Stimulated activated naive CD8-positive, alpha-beta T cell treated with anti-CD3 and anti-CD28 coated beads, Interleukin-15, Interleukin-2, amounts not matched to agents 100 U/mL and 50 U/mL, for 24 hours (primary cell): ENCODE results near the gene RIPPLY2.
A peak's percentile ranks its signal among the peaks of the same experiment; 100 is the strongest.
"Not testable (repeated sequence)": the region's sequence is repeated elsewhere in the genome, so short reads cannot be mapped to it uniquely, and the experiment has no call there.

Experiments
- ATAC-seq: fragments of 150-1000 bp; cut with Tn5 transposase; one replicate; pipeline ENCODE4 v1.10.0; 2021
- DNase-seq: peaks from one replicate; pipeline ENCODE4 v3.0.0; 2021

Gene RIPPLY2

DNA sequence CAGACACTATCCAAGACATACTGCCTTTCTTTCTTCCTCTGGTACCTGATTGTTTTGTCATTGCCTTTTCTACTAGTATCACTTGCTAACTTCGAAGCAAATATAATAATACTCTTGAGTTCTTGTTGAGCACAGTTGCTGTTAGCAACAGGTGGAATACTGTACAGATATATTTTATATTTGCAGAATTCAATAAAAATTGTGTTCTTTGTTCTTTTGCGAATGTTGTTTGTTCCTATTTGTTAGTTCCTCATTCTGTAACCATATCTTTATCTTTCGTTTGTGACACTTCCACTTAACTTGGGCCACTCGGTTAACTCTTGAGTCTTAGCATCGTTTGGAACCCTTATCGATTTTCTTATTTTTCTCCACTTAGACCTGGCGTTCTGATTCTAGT lies 7.2 kb downstream of the RIPPLY2 start:
- no peak for DNase-seq
- ATAC-seq, result no peak

DNA sequence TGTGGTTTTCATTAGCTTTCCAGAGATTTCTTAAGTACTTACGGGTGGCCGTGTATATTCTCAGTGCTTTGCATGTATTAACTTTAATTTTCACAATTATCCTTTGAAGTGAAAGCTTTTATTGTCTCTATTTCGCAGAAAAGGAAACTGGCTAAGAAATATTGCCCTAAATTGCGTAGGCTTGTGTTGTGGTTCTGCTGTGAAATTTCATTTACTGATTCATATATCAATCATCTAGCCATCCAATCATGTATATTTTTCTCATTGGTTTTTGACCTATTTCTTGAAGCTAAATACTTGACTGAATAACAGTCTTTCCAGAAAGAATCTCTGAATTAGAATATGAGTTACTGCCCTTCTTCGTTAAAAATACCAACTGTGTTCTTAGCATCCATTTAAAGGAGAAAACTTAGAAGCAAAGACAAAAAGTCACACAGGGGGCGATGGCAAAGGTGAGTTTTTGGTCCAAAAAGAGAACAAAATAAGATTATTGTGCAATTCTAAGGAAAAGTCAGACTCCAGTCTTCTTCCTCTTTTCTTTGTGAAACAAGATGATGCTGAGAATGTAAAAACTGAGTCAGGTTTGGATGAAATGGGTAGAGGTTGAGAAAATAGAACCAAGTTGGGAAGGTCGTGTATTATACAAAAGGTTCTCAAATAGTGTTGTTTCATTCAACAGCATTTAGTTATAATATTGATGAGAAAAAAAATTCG lies 7.8 kb downstream of the RIPPLY2 start:
- DNase-seq (no peak), ATAC-seq (no peak)

DNA sequence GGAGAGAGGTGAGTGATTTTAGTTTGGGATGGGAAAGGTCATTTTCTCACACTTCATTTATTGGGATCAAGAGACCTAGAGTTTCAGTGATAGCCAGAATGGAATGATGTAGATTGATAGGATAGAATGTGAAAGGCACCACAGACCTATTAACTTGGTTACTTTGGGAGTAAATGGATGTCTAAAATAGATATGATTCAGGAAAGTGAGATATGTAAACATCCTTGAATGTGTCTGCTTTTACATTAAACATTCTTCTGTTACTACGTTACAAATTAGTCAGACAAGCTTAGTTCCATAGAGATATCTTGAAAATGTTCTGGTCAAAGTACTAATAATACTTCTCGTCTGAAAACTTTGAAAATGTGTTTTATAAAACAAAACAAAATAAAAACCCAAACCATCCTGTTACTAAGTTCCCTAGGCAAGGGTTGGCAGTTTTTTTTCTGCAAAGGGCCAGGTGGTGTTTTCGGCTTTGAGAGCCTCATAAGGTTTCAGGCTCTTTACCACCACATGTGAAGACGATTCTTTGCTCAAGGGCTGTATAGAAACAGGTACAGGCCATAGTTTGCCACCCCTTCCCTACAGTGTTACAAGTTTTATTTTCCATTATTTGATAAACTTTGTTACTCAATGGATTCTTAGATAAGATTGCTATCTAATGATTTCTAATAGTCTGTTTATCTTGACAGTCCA lies 9.8 kb downstream of the RIPPLY2 start:
- no peak for DNase-seq
- ATAC-seq, result no peak

DNA sequence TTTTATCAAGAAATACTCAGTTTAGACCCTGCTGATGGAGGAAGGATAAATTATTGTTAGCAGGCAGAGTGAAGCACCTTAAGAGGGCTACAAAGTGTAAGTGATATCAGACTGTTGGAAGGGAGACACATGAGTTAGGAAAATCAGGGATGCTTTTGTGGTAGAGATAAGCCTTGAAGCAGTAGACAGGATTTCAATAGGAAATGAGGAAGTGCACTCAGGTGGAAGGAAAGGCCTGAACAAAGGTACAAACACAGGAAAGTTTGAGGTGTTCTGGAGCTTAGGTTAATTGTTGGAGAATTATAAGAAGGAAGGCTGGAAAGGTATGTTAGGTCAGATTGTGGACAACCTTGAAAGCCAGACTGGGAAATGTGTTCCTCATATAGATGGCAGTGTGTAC lies 13.9 kb downstream of the RIPPLY2 start:
- DNase-seq (no peak), ATAC-seq (no peak)

DNA sequence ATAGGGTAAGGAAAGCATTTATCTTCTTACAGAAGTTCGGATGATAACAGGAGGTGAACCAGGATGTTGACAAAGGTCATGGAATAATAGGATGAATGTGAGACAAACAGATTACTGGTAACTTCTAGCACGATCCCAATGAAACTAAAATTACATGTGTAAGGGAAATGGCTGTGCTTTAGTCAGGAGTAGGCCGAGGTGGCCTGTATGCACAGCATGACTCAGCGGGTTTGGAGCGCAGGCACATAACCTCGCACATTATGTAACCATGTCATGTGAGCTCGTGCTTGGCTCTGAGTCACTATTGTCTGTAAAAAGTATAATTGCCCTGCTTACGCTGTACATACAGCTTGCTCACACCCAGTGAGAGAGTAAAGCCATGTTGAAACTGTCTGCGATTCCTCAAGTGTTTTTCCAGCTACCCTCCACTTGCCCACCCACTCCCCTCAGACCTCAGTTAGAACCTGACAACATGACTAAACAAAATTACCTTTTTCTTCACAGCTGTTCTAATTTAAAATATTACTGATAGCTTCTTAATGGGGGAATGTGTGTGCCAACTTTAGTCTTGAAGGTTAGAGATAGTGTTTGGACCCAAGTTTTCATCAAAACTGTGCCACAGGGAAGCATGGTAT lies 14.5 kb downstream of the RIPPLY2 start:
- no peak for ATAC-seq
- peak; percentile 19 for DNase-seq

DNA sequence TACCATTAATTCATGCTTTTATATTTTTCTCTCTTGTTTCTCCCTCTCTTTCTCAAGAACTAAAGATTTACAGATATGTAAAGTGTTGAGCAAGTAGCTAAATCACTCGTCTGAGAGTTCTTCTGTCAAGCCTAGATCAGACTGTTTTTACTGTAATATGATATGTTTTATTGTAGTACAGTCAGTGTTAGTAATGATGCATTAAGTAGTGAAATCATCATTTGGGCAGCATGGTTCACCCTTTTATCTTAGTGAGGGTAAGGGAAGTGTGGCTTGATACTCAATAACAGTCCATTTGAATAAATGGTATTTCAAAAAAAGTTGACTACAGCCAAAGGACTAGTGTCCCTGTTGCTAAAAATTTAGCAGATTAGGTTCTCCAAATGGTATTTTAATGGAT lies 15.5 kb downstream of the RIPPLY2 start:
- DNase-seq, result no peak
- ATAC-seq, result no peak

DNA sequence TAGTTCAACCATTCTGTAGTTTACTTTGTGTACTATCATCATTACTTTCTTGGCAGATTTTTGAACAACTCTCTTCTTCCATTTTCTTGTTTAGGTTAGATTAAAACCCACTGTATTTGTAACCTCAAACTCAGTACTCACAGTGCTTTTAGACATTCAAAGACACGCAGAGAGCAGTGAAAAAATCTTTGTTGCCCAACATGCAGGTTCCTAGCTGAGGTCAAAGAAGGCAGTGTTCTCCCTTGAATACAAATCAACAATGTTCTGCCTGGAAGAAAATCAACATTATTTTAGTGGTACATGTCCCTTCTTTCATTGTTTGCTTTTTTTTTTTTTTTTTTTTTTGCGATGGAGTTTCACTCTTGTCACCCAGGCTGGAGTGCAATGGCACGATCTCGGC lies 17.5 kb downstream of the RIPPLY2 start:
- ATAC-seq, result no peak

DNA sequence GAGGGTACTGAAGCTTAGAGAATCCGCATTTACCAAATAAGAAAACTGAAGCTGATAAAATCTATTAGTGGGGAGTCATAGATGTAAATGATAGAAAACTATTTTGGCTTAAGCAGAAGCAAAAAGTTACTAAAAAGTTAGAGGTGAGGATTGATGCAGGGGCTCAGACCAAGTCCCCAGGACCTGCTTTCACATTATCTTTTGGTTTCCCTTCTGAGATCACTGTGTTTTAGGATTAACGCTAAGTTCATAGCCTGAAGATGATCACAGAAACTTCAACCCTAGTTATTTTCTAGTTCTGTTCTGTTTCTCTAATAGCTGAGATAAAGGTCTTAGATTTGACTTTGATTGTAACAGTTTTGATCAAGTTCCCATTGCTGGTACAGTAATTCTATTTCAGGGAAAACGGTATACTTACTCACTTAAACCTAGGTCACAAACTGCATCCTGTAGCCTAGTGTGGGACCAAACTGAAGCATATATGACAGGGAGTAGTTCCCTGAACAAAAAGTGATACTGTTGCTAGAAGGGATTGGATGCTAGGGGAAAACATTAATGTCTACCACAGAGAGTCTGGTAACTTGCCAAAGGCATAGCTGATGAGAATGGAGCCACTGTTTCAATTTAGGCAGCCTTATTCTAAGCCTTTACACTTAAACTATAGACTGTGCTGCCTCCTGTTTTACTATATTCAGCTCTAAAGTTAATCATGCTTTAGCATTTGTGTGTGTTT lies 19.4 kb downstream of the RIPPLY2 start:
- DNase-seq, result no peak
- ATAC-seq, result no peak

More for the DNA sequence above, 17.5 kb downstream of the RIPPLY2 start:
- no peak for DNase-seq

DNA sequence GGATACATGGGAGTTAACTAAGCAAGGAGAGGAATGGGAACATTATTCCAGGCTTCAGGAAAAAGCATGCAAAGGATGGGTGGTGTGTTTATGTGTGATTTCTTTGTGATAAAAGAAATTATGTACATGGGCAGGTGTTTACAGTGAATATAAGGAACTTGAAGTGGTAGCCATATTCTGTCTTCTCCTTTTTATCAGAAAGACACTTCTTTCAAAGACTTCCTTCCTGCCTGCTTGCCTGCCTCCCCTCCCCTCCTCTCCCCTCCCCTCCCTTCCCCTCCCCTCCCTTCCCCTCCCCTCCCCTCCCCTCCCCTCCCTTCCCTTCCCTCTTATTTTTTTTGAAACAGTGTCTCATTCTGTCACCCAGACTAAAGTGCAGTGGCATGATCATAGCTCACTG lies 20.7 kb downstream of the RIPPLY2 start:
- DNase-seq (no peak), ATAC-seq (no peak)

DNA sequence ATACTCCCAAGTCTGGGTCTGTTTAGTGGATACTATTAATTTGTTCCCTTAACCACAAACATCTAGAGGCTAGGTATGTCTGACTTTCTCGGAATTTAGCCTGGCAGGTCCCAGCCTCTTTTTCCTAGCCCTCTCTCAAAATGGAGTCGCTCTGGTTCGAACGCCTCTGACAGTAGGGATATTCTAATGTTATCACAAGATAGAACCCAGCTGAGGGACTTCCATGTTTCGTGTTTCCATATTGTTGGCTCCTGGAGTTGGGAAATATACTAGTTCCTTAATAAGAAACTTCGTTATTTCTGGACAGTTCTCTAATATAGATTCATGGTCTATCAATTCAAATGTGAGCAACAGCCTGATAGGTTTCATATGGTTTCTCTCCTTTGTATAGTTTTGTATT lies 22.7 kb downstream of the RIPPLY2 start:
- no peak for ATAC-seq
- DNase-seq, result no peak

DNA sequence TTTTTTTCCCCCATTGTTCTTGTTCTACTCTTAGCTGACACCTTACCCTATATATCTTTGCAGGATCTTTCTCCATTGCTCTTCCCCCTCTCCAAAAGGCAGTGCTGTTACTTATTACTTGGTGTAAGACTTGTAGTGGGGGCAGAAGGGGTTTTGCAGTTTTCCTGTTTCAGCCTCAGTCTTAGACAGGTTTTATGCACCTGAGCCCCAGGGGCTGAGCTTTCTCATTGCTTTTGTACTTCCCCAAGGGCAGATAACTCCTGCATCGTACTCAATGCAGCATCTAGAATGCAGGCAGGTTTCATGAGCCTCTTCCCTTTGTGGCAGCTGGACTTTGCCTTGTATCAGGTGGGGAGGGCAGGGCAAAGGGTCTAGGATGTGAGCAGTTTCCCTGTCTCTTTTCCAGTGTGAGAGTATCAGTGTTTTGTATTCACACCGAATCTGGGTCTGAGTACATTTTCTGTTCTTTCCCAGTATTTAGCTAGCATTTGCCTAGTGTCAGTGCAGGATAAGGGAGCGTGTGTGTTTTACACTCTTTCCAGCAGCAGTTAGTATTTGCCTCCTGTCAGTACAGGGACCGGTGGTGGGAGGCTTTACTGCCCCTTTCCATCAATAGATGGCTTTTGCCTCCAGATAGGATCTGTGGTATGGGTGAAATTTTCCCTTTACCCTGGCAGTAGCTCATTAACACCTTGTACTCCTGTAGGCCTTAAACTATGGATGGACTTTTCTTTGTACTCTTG lies 25.9 kb downstream of the RIPPLY2 start:
- ATAC-seq (no peak), DNase-seq (no peak)

DNA sequence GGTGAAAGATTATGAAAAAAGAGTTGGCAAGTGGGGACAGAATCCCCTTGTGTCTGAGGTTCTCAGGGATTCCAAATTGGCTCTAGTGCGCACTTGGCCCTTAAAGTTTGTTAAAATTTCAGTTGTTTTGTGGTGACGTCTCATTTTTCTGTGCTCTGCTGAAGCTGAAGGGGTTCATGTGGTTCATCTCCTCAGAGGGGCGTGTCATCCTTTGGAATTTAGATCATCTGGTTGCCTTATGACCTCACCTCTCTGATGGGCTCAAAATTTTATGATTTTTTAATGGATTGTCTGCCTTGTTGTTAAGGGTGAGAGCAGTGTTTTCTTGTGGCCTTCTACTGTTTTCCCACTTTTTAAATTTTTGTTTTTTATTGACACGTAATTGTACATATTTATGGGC lies 26.6 kb downstream of the RIPPLY2 start:
- ATAC-seq, result no peak

DNA sequence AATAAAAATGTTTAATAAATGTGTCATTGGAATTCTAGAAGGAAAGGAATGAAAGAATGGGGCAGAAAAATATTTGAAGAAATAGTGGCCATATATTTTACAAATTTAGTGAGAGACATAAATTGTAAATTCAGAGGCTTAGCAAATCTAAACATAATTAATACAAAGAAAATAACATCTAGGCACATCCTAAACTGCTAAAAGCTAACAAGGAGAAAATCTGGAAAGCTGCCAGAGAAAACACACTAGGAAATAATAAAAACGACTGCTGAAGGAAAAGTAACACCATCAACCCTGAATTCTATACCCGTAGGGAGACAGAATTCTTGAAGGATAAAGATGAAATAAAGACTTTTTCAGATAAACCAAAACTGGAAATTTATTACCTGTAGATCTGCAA lies 30.1 kb downstream of the RIPPLY2 start:
- no peak for ATAC-seq
- DNase-seq, result no peak

More for the DNA sequence above, 26.6 kb downstream of the RIPPLY2 start:
- no peak for DNase-seq

DNA sequence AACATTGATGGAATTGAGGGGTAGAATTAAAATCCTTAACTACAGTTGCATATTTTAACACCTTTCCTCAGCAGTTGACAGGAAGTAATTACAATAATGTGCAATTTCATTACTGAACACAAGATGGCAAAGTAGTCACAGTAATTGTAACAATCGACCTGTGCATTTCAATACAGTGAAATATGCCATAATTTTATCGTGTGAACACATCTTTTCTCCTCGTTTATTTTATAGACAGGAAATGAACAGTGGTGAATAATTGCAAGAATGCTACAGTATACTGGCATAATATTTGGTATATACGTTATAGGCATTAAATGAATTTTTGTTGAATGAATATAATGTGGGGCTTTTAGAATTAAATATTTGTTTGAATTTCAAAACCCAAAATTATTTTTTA lies 31.4 kb downstream of the RIPPLY2 start:
- ATAC-seq (peak; percentile 52), DNase-seq (no peak)

DNA sequence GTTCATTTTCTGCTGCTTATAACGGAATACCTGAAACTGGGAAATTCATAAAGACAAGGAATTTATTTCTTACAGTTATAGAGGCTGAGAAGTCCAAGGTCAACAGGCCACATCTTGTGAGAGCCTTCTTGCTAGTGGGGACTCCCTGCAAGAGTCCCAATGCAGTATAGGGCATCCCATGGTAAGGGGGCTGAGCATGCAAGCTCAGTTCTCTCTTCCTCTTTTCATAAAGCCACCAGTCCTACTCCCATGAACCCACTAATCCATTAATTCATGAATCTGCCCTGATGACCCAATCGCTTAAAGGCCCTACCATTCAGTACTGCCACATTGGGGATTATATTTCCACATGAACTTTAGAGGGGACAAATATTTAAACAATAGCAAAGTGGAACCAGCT lies 32.8 kb downstream of the RIPPLY2 start:
- no peak for DNase-seq
- no peak for ATAC-seq

DNA sequence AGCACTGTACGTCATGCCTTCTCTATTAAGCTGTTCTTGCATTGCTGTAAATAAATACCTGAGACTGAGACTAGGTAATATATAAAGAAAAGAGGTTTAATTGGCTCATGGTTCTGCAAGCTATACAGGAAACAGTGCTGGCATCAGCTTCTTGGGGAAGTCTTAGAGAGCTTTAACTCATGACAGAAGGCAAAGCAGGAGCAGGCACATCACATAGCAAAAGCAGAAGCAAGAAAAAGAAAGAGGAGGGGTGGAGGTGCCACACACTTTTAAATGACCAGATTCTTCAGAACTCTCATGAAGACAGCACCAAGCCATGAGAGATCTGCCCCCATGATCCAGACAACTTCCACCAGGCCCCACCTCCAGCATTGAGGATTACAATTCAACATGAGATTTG lies 36.5 kb downstream of the RIPPLY2 start:
- ATAC-seq, result no peak
- DNase-seq, result no peak

DNA sequence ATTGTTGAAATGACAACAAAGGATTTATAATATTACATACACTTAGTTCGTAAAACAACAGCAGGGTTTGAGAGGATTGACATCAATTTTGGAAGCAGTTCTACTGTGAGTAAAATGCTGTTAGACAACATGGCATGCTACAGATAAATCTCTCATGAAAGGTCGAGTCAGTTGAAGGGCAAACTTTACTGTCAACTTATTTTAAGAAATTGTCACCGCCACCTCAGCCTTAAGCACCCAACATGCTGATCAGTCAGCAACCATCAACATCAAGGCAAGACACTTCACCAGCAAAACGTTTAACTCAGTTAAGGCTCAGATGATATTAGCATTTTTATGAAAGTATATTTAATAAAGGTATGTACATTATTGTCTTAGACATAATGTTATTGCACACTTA lies 37.4 kb downstream of the RIPPLY2 start:
- ATAC-seq (no peak), DNase-seq (no peak)

DNA sequence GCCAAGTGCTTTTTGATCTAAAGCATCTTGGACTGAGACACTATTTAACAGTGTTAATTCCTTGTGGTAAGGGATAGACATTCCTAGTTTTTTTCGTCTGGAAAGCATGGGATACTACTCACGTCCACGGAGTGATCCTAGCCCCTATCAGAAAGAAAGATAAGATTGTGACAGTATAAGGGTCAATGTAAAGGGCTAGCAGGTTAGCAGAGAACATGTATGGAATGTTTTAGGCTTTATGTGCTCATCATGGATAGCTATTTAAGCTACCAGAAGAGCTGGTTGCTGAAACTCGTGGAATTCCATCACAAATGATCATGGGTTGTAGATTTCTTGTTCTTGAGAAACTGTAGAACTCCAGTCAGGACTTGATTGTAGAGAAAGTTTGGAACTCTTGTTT lies 38.4 kb downstream of the RIPPLY2 start:
- no peak for ATAC-seq
- DNase-seq, result no peak

DNA sequence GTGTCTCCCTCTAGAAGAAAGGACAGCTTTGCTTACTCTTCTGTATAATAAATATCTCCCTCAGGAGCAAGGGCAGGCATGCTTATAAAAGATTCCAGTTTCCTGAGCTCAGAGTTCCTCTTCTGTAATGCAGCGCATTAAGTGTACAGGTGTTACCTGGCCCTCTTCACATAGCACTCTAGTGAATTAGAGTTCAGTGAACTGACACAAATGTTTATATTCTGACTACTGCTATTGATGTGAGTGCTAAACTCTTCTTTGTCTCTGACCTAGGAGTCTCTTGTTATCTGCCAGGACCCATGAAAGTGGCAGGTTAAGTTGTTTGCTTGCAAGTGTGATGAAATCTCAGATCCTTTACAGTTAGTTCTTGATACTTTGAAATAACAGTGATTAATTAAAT lies 39.9 kb downstream of the RIPPLY2 start:
- DNase-seq, result no peak
- no peak for ATAC-seq

DNA sequence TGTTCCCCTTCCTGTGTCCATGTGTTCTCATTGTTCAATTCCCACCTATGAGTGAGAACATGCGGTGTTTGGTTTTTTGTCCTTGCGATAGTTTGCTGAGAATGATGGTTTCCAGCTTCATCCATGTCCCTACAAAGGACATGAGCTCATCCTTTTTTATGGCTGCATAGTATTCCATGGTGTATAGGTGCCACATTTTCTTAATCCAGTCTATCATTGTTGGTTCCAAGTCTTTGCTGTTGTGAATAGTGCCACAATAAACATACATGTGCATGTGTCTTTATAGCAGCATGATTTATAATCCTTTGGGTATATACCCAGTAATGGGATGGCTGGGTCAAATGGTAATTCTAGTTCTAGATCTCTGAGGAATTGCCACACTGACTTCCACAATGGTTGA lies 43.9 kb downstream of the RIPPLY2 start:
- ATAC-seq, DNase-seq: not testable (repeated sequence)

DNA sequence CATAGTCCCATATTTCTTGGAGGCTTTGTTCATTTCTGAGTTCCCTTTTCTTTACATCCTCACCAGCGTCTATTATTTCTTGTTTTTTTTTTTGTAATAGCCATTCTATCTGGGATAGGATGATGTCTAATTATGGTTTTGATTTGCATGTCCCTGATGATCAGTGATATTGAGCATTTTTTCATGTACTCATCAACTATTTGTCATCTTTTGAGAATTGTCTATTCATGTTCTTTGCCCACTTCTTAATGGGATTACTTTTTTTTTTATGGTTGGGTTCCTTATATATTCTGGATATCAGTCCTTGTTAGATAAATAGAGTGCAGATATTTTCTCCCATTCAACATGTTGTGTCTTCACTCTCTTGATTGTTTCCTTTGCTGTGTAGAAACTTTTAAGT lies 48.5 kb downstream of the RIPPLY2 start:
- no peak for ATAC-seq
- no peak for DNase-seq

DNA sequence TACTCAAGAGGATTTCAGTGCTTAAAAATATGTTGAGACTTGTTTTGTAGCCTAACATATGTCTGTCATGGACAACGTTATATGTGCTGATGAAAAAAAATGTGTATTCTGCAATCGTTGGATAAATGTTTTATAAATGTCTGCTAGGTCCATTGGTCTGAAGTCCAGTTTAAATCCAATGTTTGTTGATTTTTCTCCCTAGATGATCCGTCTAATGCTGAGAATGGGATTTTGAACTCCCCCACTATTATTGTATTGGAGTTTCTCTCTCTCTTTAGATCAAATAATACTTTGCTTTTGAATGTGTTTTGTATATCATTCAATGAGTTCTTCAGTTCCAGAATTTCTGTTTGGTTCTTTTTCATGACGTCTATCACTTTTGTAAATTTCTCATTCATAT lies 51.2 kb downstream of the RIPPLY2 start:
- no peak for DNase-seq
- ATAC-seq, result no peak
